ENCODE data around the gene ZMYND8. TPM values are rescaled to one million over a fixed set of nuclear protein-coding genes. Genes with fewer than 3 reads are reported as not detected.

The ZMYND8 gene
- total and polyA plus RNA-seq, 2 donors (not counting 3 experiments of a cell fraction or from before 2014, with no cell fraction given): 30.6 to 75.2 TPM

GRCh38 chr20:47263080-47263464, 93.4 kb downstream of the ZMYND8 start:
- Histone ChIP-seq H3K9me1 (replicated peaks; ENCODE audit: control insufficient read depth, extremely low read depth, insufficient read depth, low read length) (no peaks in the 10 kb centered on the region), H3K9ac (replicated peaks; ENCODE audit: extremely low read depth, insufficient read depth, low read length) (no peak overlapping the region), H2AFZ (ENCODE audit: low read depth, low read length) (no peak overlapping the region), H3K4me2 (ENCODE audit: insufficient read depth, low read length) (no peak overlapping the region), H3K27ac (ENCODE audit: insufficient read depth, low read depth, low read length) (no peak overlapping the region), H4K20me1 (replicated peaks; ENCODE audit: control insufficient read depth, extremely low read depth, insufficient read depth, low read length) (no peaks in the 10 kb centered on the region), H3K27me3 (ENCODE audit: control insufficient read depth in 2 of 2, insufficient read depth in 2 of 2, low read length in 2 of 2) (no peaks in the 10 kb centered on the region), H3K4me3 (replicated peaks in 1 of 3; ENCODE audit: insufficient read depth in 1 of 3, low read depth in 1 of 3, low read length in 3 of 3) (no peak overlapping the region), H3K4me1 (ENCODE audit: control insufficient read depth, extremely low read depth, insufficient read depth, low read length) (peaks cover 10% of the 10 kb centered on the region), H3K36me3 (ENCODE audit: control insufficient read depth in 2 of 2, extremely low read depth in 1 of 2, insufficient read depth in 2 of 2, low read length in 2 of 2) (peaks cover 16 to 40% of the 10 kb centered on the region in 2 experiments), H3K9me3 (replicated peaks; ENCODE audit: control insufficient read depth, insufficient read depth, low read length) (no peaks in the 10 kb centered on the region), H3K79me2 (ENCODE audit: control insufficient read depth, insufficient read depth, low read length) (peaks cover 44% of the 10 kb centered on the region)
- DNase-seq (ENCODE audit: low read depth, low spot score) (no peak), FAIRE-seq (no peak)
- dilution Hi-C loops (cut with MboI; ENCODE audit: extremely low pct_ligation_motif_present, low sequenced_read_pairs): no loop called here
- POLR2A ChIA-PET: no interaction called here
- TF ChIP-seq EZH2 (IDR thresholded peaks at IDR 0.05; ENCODE audit: borderline replicate concordance, low read depth, low read length, severe bottlenecking) (no peak), MYC (IDR thresholded peaks at IDR 0.05; ENCODE audit: low read depth, low read length) (no peak), JUN (IDR thresholded peaks at IDR 0.05; ENCODE audit: borderline replicate concordance, insufficient read depth, insufficient read length, low read depth) (no peak), FOS (IDR thresholded peaks at IDR 0.05; ENCODE audit: borderline replicate concordance, insufficient read depth, low read length) (no peak), MAX (IDR thresholded peaks at IDR 0.05; ENCODE audit: insufficient read depth, insufficient read length) (no peak), POLR2AphosphoS5 (IDR thresholded peaks at IDR 0.05; ENCODE audit: insufficient read depth, low read depth, low read length) (no peak), POLR2A (IDR thresholded peaks at IDR 0.05; ENCODE audit: low read depth, low read length) (no peak), GATA2 (IDR thresholded peaks at IDR 0.05; ENCODE audit: insufficient read depth, insufficient read length, low read depth, low read length) (no peak), CTCF (IDR thresholded peaks at IDR 0.05; ENCODE audit: extremely low read depth in 1 of 2, insufficient read depth in 1 of 2, low read depth in 1 of 2, low read length in 2 of 2) (no peak)
- intact Hi-C loops (cut with micrococcal nuclease): no loop called here
- BruUV-seq (replicated peaks): no TSS peak
- CTCF ChIA-PET: interaction anchor here (0.5 to 5.6 kb wide), 7 partner anchors 10 to 358 kb away, joined by 3 to 37 read pairs (median 4); no protein-coding TSS in a partner anchor

Data from endothelial cell of umbilical vein (primary cell).